Eye (tissue), 1 donor: ENCODE results near the gene SEMA4D.

ENCODE experiments used
- DNase-seq: peaks from one replicate; pipeline ENCODE4 v3.0.0-alpha.2; 2015

SEMA4D gene

GRCh38 chr9:89364666-89365531 lies 133.0 kb downstream of the SEMA4D start:
- no peak for DNase-seq

DNA sequence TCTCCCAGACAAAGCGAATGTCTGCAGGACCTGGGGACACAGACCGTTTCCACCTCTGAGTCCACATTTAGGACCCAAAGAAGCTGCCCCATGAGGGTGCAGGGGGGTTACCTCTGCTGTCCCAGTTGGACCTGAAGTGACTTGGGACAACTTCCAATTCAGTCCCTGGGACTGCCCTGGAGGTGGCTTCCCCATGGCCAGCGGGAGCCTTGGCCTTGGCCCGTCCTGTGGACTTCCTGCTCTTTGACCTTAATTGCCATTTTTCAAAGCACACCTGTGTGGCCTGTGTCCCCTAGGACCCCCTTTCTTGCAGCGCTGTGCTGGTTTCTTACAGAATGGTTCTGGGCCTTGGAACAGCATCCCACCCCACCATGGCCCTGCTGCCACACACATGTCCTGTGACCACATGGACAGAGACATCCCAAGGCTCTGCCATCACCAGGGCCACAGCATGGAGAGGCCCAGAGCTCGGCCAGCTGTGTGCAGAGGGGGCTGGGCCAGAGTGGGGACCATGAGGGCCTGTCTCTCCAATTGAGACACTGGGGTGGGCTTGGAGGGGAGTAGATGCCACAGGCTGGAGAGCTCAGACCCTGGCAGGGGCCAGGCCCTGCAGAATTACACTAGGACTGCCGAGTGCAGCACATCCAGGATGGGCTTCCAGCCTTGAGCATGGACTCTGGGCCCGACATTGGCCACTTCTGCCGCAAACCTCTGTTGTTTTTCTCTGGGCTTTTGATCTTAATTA lies 133.8 kb downstream of the SEMA4D start:
- DNase-seq = no peak

GRCh38 chr9:89363311-89363670 lies 134.6 kb downstream of the SEMA4D start:
- DNase-seq = no peak

DNA sequence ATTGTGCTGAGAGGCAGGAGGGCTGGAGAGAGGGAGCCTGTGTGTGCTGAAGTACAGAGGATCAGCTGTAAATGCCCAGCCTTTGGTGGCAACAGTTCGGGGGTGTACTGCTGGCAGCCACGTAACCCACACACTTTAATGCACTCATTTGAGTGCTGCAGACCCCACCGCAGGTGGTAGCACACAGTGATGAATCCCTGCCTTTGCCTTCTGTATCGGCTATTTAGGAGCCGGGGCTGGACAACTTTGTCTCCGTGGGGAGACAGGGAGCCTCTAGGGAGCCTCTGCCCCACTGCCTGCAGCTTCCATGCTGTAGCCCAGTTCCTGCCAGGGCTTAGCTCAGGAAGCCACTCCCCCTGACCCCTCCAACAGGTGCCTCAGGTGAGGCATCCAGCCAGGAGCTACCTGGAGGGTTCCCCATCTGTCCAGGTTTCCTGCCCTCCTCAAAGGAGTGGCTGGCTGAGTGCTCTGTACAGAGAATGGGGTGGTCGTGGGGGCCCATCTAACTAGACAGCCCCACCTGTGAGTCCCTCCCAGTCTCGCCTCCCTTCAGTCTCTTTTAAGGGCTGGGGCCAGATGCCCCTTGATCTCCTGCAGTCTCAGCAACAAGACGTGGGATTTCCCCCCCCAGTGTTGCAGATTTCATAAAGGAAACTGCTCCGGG lies 135.1 kb downstream of the SEMA4D start:
- DNase-seq = no peak

- DNase-seq = no peak
Measured at GRCh38 chr9:89361816-89362646, 135.9 kb downstream of the SEMA4D start.

DNA sequence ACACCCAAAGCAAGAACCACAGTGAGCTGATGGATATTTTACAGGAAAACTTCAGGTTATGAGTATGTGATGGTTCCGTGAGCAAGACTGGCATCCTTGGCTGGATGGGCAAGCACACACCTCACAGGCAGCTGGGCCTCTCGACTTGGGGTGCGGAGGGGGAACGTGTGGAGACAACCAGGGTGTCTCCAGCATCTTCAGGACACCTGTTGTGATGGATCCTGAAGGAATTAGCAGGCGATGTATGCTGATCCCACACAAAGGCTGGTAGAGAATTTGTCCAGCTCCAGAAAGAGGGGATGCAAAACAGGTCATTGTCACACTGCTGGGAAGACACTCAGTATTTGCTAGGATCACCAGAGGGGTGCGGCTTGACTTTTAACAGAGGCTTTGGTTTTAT lies 136.9 kb downstream of the SEMA4D start:
- no peak for DNase-seq

GRCh38 chr9:89360465-89360864 lies 137.4 kb downstream of the SEMA4D start:
- DNase-seq = peak; percentile 24

DNA sequence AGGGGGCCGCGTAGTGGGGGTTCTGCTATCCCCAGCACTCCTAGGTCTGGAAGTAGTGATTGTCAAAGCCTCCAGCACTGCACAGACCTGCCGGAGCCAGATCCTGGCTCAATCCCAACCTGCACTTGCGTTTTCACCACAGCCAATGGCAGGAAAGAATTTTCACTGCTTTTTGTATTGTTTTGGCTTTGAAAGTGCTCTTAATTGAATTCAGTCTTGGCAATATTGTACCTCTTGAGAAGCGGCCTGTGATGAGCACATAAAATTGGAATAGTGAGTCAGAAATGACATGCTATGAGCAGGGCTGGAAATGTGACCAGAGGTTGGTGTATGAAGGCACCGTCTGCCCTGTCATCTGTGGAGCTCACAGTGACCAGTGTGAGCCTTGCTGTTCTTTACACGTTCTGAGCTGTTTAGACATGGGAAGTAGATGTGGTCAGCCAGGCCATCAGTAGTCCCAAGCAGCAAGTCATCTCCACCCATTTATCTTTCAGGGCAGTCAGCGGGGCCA lies 138.1 kb downstream of the SEMA4D start:
- no peak for DNase-seq

- DNase-seq = no peak
Measured at GRCh38 chr9:89358985-89359384, 138.9 kb downstream of the SEMA4D start.

- DNase-seq = no peak
Measured at GRCh38 chr9:89358376-89358916, 139.5 kb downstream of the SEMA4D start.

DNA sequence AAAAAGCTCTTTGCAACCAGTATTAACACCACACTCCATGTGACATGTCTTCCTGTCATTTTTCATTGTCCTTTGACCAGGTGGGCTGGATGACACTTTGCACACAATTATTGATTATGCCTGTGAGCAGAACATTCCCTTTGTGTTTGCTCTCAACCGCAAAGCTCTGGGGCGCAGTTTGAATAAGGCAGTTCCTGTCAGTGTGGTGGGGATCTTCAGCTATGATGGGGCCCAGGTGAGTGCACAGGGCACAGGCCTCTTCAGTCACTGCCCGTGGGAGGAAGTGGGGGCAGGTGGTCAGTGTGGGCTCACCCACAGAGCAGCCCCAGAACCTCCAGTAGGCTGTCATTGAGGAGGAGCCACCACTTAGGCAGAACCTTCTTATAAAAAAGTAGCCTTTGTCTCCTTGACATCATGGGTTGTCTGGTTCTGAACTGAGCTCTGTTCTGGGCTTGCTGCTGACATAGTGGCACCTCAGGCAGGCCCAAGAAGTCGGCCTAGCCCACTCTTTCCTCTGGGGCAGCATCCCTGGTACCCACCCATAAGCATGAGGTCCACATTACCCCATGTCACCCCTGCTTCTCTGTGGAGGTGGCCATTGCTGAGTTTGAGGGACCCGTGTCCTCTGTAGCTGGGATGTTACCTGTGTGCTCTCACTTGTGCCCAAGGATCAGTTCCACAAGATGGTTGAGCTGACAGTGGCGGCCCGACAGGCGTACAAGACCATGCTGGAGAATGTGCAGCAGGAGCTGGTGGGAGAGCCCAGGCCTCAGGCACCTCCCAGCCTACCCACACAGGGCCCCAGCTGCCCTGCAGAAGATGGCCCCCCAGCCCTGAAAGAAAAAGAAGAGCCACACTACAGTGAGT lies 140.3 kb downstream of the SEMA4D start:
- DNase-seq = no peak

- DNase-seq = no peak
Measured at GRCh38 chr9:89356782-89357181, 141.1 kb downstream of the SEMA4D start.

- DNase-seq = no peak
Measured at GRCh38 chr9:89354471-89354870, 143.4 kb downstream of the SEMA4D start.

DNA sequence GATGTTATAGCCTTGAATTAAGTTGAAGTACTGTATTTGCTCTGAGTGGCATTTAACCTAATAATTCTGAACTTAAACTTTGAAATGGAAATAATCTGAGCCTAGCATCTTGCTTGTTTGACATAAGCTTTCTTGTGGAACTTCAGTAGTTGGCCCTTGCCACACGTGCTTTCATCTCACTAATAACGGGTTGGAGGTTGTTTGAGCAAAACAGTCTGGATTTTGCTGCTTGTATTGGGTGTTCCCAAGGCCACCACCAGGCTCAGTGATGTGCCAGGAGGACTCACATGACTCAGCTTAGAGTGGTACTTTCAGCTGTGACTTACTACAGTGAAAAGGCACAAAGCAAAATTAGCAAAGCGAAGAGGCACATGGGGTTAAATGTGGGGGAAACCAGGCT lies 143.9 kb downstream of the SEMA4D start:
- no peak for DNase-seq

DNA sequence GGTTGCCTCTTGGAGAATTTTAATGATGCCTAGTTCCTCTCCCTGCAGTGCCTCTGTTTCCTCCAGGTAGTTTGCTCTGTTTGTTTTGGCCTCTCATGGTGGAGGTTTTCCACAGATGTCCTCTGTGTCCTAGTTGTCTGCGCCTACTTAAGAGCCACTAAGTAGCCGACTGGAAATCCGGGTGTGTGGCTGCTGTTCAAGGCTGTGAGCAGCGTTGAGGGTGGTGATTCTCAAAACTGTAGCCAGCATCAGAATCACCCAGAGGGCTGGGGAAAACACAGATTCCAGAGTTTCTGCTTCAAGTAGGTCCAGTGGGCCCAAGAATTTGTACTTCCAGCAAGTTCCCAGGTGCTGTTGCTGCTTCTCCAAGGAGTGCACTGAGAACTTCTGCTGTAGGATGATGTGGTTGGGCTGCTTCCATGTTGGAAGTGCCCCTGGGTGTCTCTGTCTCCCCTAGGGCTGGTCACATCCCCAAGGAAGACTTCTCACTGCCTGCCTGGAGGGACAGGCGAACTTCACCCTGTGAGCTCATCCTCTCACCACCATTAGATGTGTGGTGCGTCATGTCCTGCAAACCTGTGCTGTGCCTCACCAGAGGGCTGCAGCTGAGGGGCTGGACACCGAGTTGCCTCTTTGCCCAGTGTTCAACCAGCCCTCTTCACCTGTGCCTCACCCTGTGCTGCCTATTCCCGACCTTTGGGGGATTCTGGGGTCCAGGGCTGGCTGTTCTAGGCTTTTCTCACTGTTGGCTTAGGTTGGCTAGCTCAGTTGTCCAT lies 144.9 kb downstream of the SEMA4D start:
- no peak for DNase-seq

DNA sequence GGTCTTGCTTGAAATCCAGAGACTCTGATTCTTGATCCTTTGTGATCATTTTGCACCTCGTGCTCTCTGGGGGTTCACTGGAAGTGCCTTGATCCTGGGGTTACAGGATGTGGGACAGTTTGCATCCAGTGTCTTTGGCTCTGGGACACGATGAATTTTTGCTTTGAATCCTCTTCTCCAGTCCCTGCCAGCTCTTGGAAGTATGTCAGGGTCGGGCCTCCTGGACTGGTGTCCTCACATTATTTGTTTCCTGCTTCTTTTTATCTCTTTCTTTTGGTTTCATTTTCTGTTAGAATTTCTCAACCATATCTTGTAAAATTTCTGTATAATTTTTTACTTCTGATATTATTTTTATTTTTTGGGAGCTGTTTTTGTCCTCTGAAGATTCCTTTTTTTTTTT lies 145.5 kb downstream of the SEMA4D start:
- no peak for DNase-seq

DNA sequence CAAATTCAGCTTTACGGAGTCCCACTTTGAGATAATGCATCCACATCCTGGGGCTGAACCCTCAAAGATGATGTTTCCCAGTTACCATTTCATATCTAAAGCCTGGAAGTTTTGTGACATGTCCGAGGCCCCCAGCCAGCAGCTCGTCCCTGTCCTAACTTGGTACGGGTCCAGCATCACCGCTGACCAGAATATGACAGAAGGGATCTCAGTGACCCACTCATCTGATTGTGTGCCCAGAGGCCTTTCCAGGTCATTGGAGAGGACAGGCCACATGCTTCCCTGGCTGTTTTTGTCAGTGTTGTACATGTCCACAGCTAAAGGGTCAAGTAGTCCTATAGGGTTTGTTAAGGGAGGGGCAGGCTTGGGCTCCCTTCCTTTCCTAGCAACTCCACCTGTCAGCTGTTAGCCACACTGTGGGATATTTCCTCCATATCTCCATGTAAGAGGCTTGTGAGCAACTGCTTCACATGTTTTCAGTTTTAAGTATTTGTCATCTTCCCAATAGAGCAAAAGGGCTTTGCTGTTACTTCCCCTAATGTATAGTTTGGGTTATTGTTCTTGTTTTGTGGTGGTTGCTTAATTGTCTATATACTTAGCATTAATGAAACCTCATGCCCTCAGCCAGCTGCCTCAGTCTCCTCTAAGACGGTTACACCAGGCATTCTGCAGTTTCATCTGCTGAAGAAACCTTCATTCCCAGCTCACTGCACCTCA lies 146.2 kb downstream of the SEMA4D start:
- DNase-seq = no peak

DNA sequence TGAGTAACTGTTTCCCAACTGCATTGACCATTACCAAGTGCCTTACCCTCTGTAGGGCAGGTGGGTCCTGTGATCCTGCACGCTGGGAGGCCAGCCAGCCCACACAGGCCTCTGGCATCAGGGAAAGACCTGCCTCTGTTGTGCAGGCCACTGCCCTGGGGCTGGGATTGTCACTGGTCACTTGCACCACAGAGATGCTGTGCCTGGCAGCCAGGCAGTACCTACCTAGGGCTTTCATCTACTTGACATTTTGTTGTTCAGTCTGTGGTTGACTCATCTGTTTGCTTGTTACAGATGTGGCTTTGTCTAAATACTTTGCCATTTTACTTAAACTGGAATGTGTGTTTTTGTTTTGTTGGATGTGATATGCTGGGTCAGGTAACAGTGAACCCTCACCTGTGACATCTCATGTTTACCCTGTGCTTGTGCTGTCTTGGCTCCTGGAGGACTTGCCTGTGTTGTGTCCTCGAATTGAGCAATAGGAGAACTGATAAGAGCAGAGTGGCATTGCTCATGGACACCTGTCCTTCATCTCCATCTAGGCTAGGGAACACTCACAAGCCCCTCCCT lies 146.8 kb downstream of the SEMA4D start:
- no peak for DNase-seq

DNA sequence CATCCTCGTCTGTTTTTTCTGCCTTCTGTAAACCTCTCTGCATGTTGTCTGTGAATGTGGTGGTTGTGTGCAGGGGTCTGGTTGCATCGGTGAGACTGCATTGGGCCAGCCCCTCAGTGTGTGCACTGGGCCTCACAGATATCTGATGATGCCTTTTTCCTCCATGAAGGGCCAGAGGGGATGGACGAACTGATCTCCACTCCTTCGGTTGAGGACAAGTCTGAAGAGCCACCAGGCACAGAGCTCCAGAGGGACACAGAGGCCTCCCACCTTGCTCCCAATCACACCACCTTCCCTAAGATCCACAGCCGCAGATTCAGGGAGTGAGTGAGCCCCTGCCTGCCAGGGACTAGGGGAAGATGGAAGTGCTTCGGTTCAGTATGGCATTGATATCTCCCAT lies 148.3 kb downstream of the SEMA4D start:
- DNase-seq = no peak
